ENCODE data around the gene FHAD1. TPM values are rescaled to one million over a fixed set of nuclear protein-coding genes. Genes with fewer than 3 reads are reported as not detected.

The FHAD1 gene
- total and polyA plus RNA-seq, 2 donors (not counting 3 experiments of a cell fraction or from before 2014, with no cell fraction given): 0.04 to 0.69 TPM

GRCh38 chr1:15400627-15401026, 153.6 kb downstream of the FHAD1 start:
- no TSS peak for BruUV-seq (replicated peaks)
- dilution Hi-C loops (cut with MboI; ENCODE audit: extremely low pct_ligation_motif_present, low sequenced_read_pairs): no loop called here

GRCh38 chr1:15401391-15402055, 154.5 kb downstream of the FHAD1 start:
- ChIA-PET POLR2A (no interaction called here), CTCF (interaction anchor here (0.8 to 1.0 kb wide), 4 partner anchors 9 to 78 kb away, joined by 3 read pairs; no protein-coding TSS in a partner anchor)
- H3K27me3 ChIP-seq (ENCODE audit: control insufficient read depth in 2 of 2, insufficient read depth in 2 of 2, low read length in 2 of 2): no peaks in the 10 kb centered on the region
- no peaks in the 10 kb centered on the region for H3K9me1 ChIP-seq (replicated peaks; ENCODE audit: control insufficient read depth, extremely low read depth, insufficient read depth, low read length)
- H3K4me2 ChIP-seq (ENCODE audit: insufficient read depth, low read length): no peak overlapping the region
- TF ChIP-seq JUN (IDR thresholded peaks at IDR 0.05; ENCODE audit: borderline replicate concordance, insufficient read depth, insufficient read length, low read depth): no peak
- TF ChIP-seq MYC (IDR thresholded peaks at IDR 0.05; ENCODE audit: low read depth, low read length): no peak
- no peak for TF ChIP-seq GATA2 (IDR thresholded peaks at IDR 0.05; ENCODE audit: insufficient read depth, insufficient read length, low read depth, low read length)
- no peak for TF ChIP-seq CTCF (IDR thresholded peaks at IDR 0.05; ENCODE audit: extremely low read depth in 1 of 2, insufficient read depth in 1 of 2, low read depth in 1 of 2, low read length in 2 of 2)
- no peak for TF ChIP-seq POLR2A (IDR thresholded peaks at IDR 0.05; ENCODE audit: low read depth, low read length)
- TF ChIP-seq MAX (IDR thresholded peaks at IDR 0.05; ENCODE audit: insufficient read depth, insufficient read length): no peak
- no peak for TF ChIP-seq POLR2AphosphoS5 (IDR thresholded peaks at IDR 0.05; ENCODE audit: insufficient read depth, low read depth, low read length)
- TF ChIP-seq FOS (IDR thresholded peaks at IDR 0.05; ENCODE audit: borderline replicate concordance, insufficient read depth, low read length): no peak
- TF ChIP-seq EZH2 (IDR thresholded peaks at IDR 0.05; ENCODE audit: borderline replicate concordance, low read depth, low read length, severe bottlenecking): no peak
- intact Hi-C loops (cut with micrococcal nuclease) (no loop called here), dilution Hi-C loops (cut with MboI; ENCODE audit: extremely low pct_ligation_motif_present, low sequenced_read_pairs) (no loop called here)
- H2AFZ ChIP-seq (ENCODE audit: low read depth, low read length): no peak overlapping the region
- H3K9ac ChIP-seq (replicated peaks; ENCODE audit: extremely low read depth, insufficient read depth, low read length): no peak overlapping the region
- FAIRE-seq (no peak), DNase-seq (ENCODE audit: low read depth, low spot score) (no peak)
- BruUV-seq (replicated peaks): no TSS peak
- no peaks in the 10 kb centered on the region for H3K36me3 ChIP-seq (ENCODE audit: control insufficient read depth in 2 of 2, extremely low read depth in 1 of 2, insufficient read depth in 2 of 2, low read length in 2 of 2)
- H3K79me2 ChIP-seq (ENCODE audit: control insufficient read depth, insufficient read depth, low read length): no peaks in the 10 kb centered on the region
- H3K27ac ChIP-seq (ENCODE audit: insufficient read depth, low read depth, low read length): no peak overlapping the region
- no peak overlapping the region for H3K4me3 ChIP-seq (replicated peaks in 1 of 3; ENCODE audit: insufficient read depth in 1 of 3, low read depth in 1 of 3, low read length in 3 of 3)
- no peaks in the 10 kb centered on the region for H4K20me1 ChIP-seq (replicated peaks; ENCODE audit: control insufficient read depth, extremely low read depth, insufficient read depth, low read length)
- peaks cover 2% of the 10 kb centered on the region for H3K9me3 ChIP-seq (replicated peaks; ENCODE audit: control insufficient read depth, insufficient read depth, low read length)
- H3K4me1 ChIP-seq (ENCODE audit: control insufficient read depth, extremely low read depth, insufficient read depth, low read length): no peaks in the 10 kb centered on the region

More at GRCh38 chr1:15400627-15401026, 153.6 kb downstream of the FHAD1 start:
- ChIA-PET POLR2A (no interaction called here), CTCF (interaction anchor here (1.0 to 1.2 kb wide), 2 partner anchors 14 to 70 kb away, joined by 3 to 4 read pairs; no protein-coding TSS in a partner anchor)
- Histone ChIP-seq H2AFZ (ENCODE audit: low read depth, low read length) (no peak overlapping the region), H3K4me3 (replicated peaks in 1 of 3; ENCODE audit: insufficient read depth in 1 of 3, low read depth in 1 of 3, low read length in 3 of 3) (no peak overlapping the region), H3K4me1 (ENCODE audit: control insufficient read depth, extremely low read depth, insufficient read depth, low read length) (no peaks in the 10 kb centered on the region), H3K79me2 (ENCODE audit: control insufficient read depth, insufficient read depth, low read length) (no peaks in the 10 kb centered on the region), H4K20me1 (replicated peaks; ENCODE audit: control insufficient read depth, extremely low read depth, insufficient read depth, low read length) (no peaks in the 10 kb centered on the region), H3K4me2 (ENCODE audit: insufficient read depth, low read length) (no peak overlapping the region), H3K36me3 (ENCODE audit: control insufficient read depth in 2 of 2, extremely low read depth in 1 of 2, insufficient read depth in 2 of 2, low read length in 2 of 2) (no peaks in the 10 kb centered on the region), H3K9me1 (replicated peaks; ENCODE audit: control insufficient read depth, extremely low read depth, insufficient read depth, low read length) (no peaks in the 10 kb centered on the region), H3K27ac (ENCODE audit: insufficient read depth, low read depth, low read length) (no peak overlapping the region), H3K9ac (replicated peaks; ENCODE audit: extremely low read depth, insufficient read depth, low read length) (no peak overlapping the region), H3K27me3 (ENCODE audit: control insufficient read depth in 2 of 2, insufficient read depth in 2 of 2, low read length in 2 of 2) (no peaks in the 10 kb centered on the region), H3K9me3 (replicated peaks; ENCODE audit: control insufficient read depth, insufficient read depth, low read length) (peaks cover 2% of the 10 kb centered on the region)
- intact Hi-C loops (cut with micrococcal nuclease): no loop called here
- no peak for DNase-seq (ENCODE audit: low read depth, low spot score)
- no peak for FAIRE-seq
- TF ChIP-seq MYC (IDR thresholded peaks at IDR 0.05; ENCODE audit: low read depth, low read length) (no peak), EZH2 (IDR thresholded peaks at IDR 0.05; ENCODE audit: borderline replicate concordance, low read depth, low read length, severe bottlenecking) (no peak)

All from endothelial cell of umbilical vein (primary cell).